Fibroblast of skin of right quadriceps (primary cell): ENCODE data around the gene SLC26A8.
"Not testable (repeated sequence)": the region's sequence is repeated elsewhere in the genome, so short reads cannot be mapped to it uniquely, and the experiment has no call there.

Source experiments
- DNase-seq: peaks from one replicate; pipeline ENCODE4 v3.0.0-alpha.2; 2013

Gene SLC26A8

DNA sequence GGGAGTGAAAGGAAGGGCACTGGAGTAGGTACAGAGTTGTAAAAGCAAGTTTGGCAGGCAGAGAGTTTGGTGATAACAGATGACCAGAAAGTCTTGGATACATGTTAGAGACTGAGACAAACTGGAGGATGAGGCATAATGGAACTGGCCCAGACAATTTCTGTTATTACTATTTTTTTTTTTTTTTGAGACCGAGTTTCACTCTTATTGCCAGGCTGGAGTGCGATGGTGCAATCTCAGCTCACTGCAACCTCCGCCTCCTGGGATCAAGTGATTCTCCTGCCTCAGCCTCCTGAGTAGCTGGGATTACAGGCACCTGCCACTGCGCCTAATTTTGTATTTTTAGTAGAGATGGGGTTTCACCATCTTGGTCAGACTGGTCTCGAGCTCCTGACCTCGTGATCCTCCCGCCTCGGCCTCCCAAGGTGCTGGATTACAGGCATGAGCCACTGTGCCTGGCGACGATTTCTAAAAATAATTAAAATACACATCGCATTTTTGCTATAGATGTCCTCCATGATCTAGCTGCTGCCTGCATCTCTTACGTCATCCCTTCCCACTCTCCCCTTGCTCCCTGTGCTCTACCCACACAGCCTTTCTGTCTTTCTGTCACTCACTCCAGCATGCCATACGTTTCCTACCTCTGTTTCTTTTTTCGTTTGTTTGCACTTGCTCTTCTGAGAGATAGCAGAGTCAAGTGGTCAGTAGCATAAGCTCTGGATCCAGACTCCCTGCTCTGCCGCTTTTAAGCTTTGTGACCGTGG is 26.7 kb upstream of the SLC26A8 start:
- no peak for DNase-seq

DNA sequence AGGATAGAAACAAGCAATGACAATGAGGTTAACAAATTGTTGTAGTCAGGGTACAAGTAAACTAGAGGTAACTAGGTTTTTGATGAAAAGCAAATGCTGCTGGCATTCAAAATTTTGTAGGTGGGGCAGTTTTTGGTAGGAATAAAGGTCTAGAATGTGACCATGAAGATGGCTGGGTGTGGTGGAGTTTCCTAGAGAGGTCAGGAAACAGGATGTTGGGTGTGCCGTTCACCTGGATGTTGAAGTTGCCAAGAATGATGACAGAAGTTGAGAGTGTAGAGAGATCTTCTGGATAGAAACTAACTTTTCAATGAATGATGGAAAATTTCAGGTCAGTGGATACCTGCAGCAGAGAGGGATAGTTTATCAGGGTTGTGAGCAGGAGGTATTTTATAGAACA is 25.9 kb upstream of the SLC26A8 start:
- DNase-seq, result no peak

DNA sequence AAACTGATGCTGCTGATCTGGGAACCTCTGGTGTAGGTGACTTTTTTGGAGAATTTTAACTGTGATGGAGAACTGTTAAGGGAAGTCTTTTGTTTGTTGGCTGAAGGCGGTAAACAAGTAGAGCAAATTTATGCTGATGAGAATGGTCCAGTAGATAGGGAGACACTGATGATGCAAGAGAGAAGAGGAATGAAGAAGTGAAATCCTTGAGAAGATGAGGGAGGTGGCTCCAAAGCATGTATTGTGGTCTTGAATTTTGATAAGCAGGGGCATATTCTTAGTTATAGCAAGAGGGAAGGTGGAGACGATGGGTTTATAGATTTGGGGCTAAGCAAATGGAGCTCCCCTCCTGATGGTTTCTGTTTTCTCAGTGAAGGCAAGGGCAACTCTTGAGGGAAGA is 25.1 kb upstream of the SLC26A8 start:
- no peak for DNase-seq

DNA sequence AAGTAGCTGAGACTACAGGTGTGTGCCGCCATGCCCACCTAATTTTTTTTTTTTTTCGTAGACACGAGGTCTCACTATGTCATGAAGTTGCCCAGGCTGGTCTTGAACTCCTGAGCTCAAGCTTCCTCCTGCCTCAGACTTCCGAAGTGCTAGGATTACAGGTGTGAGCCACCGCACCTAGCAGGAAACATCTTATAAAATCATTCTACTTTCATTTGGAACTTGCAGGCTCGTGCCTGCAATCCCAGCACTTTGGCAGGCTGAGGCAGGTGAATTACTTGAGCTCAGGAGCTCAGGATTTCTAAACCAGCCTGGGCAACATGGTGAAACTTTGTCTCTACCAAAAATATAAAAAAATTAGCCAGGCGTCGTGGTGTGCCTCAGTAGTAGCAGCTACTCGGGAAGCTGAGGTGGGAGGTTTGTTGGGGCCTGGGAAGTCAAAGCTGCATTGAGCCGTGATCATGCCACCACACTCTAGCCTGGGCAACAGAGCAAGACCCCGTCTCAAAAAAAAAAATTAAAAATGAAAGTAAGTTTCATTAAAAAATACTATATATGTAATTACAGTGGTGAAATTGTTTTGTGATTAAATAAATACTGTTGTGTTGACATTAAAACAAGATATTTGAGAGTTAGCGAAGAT is 18.3 kb upstream of the SLC26A8 start:
- DNase-seq, result no peak

DNA sequence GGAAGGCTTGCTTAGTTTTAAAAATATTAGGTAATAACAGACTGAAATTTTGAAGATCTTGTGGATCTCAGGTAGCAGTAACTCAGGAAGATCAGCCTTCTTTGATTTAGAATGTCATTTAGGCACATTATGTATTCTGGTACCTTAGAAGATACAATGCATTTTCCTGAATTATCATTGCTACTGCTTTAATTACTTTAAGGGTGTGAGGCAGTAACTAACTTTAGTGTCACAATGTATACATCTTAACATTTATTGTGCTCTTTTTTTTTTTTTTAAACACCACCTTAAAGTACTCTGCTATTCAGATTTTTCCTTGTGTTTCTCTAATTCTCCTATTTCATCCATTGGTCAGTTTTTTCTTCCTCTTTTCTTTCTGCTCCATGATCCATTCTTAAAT is 16.5 kb upstream of the SLC26A8 start:
- no peak for DNase-seq

DNA sequence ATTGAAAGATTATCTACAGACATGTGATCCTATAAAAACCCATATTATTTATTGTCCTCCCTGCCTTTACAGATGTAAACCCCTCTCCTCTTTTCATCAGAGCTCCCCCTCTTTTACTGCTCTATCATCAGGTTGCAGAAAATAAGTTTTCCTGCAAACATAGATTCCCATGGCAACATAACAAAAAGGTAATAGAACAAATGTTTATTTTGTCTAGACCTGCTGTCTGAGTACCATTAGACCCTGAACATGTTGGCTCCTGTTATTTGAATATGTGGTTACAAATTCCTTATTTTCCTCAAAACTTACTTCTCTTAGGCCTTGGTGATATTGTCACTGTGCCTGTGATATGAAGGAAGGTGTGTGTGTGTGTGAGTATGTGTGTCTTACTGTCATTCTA is 14.7 kb upstream of the SLC26A8 start:
- DNase-seq, result no peak

DNA sequence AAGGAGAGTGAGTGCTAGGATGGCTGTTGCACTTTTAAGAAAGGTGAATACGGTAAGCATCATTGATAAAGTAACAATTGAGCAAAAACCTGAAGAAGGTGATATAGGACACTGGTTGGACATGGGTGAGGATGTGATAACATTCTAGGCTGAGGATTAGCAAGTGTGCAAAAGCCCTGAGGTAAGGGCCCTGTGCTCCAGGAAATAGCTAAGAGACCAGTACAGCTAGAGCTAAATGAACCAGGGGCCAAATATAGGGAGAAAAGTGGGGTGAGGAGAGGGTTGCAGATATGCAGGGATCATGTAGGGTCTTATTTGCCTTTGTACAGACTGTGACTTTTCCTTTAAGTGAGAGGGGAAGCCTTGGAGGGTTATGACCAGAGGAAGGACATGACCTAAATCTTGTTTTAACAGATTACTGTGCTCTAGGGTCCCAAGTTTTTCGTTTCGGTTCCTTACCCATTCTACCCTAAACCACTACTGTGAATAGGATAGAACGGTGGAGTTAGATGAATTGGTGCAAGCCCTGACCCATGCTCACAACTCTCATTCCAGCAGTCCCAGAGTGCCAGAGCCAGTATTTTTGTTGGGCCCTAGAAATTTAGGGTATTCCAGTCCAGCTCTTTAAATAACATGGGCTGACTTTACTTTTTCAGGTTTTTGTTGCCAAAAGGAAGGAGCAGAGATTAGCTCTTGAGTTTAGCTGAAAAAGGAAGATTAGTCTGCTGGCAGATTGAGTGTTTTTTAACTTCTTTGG is 13.9 kb upstream of the SLC26A8 start:
- no peak for DNase-seq

DNA sequence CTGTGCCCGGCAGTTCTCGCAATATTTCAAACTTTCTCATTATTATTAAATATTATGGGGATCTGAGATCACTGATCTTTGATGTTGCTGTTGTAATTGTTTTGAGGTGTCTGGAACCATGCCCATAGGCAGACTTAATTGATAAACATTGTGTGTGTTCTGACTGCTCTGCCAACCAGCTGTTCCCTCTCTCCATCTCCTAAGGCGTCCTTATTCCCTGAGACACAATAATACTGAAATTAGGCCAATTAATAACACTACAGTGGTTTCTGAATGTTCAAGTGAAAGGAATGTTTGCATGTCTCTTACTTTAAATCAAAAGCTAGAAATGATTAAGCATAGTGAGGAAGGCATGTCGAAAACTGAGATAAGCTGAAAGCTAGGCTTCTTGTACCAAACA is 10.8 kb upstream of the SLC26A8 start:
- DNase-seq, result no peak

DNA sequence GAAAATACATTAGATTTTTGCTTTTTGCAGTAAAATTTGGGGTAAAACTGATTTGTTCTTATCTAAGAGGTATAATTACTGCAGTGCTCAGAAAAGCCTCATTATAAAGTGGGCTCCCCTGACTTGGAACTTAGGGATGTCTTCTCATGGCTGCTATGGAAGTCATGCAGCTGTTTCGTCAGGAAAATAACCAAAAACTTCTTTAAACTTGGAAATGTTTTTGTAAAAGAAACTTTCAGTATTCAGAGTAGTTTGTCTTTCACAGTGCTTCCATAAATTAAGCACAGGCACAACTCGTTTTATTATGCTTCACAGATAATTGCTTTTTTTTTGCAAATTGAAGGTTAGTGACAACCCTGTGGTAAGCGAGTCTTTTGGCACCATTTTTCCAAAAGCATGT is 10.0 kb upstream of the SLC26A8 start:
- no peak for DNase-seq

DNA sequence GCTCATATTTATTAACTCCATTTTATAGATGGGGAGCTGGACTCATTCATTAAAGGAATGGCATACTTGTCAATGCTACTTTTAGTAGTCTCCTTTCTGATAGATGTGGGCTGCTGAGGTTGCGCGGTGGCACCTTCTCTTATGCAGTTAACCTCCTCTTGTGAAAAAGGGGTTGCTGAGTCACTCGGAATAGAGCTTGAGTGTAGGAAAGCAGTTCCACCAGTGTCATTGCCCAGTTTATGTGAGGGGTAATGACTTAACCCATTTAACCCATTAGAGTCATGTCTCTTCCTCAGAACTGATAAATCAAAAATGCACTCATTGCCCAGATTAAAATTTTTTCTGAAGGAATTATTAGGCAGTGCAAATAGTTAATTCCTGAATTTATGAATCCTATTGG is 9.5 kb upstream of the SLC26A8 start:
- no peak for DNase-seq

DNA sequence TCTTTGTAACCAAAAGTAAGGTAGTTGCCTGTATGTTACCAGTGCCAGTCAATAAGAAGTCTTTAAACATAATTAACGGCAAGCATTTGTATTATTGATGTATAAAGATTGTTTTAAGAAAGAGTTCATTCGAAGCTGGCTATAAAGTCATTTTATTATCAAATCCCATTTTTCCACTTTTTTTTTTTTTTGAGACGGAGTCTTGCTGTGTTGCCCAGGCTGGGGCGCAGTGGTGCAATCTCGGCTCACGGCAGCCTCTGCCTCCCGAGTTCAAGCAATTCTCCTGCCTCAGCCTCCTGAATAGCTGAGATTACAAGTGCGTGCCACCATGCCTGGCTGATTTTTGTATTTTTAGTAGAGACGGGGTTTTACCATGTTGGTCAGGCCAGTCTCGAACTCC is 8.7 kb upstream of the SLC26A8 start:
- not testable (repeated sequence) for DNase-seq

DNA sequence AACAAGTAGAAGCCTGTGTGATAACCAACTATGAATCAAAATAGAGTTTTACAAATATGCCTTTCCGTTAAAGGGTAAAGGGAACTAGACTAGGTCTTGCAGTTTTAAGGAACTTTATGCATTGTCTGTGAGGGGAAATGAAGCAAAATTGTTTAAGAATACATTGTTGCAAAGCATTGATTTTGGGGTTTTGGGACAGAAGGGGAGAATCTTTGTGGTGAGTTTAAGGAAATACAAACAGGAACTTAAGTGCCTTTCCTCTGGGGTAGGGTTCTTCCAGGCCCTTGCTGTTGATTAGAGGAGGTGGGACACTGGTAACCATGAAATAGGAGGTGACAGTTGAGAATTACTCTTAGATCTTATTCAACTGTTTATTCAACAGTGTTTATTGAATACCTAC is 7.8 kb upstream of the SLC26A8 start:
- DNase-seq, result no peak

DNA sequence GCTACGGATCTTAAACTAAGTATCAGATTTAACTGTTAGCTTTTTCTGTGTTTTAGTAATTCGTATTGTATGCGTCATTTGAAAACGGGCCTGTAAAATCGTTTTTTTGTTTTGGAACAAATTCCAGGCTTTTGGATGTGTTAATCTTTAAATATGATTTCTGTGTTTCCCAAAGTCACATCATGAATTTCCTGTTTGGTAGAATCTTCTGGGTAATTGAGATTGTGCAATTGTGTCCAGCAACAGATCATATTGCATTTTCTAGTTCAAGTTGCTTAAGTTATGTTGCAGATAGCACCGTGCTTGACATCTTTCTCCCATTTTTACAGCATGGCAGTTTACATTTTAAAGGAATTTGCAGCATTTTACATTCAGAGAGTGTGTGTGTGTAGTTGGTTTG is 5.0 kb upstream of the SLC26A8 start:
- peak; percentile 70 for DNase-seq

DNA sequence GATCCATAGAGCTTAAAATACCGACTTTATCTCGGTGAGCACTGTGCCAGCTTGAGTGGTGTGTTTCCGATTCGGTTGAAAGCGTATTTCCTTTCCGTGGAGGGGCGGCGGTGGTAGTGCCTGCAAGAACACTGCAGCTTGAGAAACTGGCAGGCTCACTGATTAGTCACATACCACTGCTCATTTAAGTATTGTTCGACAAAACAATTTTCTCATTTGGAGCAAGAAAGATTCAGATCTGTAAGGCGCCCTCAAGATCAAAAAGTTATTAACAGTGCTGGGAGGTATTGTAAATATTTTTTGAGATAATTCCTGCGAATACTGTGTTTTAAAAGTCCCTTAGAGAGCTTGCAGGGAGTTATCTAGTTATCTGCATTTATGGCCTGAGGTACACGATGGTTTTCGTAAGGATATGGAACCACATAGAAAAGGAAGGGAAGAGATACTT is 4.5 kb upstream of the SLC26A8 start:
- DNase-seq, result peak; percentile 61

DNA sequence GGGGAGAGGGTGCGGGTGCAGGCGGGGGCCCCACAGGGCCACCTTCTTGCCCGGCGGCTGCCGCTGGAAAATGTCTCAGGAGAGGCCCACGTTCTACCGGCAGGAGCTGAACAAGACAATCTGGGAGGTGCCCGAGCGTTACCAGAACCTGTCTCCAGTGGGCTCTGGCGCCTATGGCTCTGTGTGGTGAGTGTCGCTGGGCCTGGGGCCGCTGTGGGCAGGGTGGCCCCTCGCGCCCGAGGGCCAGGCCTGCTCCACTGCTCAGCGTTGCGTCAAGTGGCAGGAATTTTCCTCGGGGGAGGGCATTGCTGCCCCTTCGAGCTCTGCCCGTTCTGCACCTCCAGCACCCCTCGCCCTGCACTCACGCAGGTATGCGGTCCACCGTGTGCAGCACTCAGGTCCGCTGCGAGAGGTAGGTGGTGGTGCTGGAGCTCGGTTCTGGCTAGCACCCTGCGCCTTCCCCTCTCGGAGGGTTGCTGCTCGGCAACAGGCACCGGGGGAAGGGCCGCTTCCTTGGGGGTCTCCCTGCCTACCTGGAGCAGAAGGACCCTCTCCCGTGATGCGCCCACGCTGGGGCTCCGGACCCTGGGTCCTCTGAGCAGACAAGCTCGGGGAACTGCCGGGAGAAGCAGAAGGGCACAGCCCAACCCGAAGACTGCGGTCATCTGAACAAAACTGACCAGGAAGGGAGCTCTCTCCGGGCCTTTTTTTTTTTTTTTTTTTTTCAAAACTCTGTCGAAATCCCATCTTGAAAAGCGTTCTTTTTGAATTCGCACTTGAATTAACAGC is 3.8 kb upstream of the SLC26A8 start:
- peak; percentile 11 for DNase-seq

DNA sequence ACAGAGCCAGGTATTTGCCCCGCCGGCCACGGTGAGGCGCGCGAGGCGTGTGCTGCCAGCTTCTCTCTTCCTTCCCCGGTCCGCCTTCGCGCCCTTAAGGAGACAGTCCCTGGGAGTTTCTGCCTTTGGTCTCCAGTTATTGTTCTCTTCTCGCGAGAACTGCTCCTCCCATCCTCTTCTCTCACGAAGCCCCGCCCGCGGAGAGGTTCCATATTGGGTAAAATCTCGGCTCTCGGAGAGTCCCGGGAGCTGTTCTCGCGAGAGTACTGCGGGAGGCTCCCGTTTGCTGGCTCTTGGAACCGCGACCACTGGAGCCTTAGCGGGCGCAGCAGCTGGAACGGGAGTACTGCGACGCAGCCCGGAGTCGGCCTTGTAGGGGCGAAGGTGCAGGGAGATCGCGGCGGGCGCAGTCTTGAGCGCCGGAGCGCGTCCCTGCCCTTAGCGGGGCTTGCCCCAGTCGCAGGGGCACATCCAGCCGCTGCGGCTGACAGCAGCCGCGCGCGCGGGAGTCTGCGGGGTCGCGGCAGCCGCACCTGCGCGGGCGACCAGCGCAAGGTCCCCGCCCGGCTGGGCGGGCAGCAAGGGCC is 3.2 kb upstream of the SLC26A8 start, which contains the start of gene MAPK14:
MAPK14 (plus strand) TSS at position 308 of the 587 bp plus-strand sequence. CDS start 350 bp downstream, outside the sequence.
- peak; percentile 100 for DNase-seq

DNA sequence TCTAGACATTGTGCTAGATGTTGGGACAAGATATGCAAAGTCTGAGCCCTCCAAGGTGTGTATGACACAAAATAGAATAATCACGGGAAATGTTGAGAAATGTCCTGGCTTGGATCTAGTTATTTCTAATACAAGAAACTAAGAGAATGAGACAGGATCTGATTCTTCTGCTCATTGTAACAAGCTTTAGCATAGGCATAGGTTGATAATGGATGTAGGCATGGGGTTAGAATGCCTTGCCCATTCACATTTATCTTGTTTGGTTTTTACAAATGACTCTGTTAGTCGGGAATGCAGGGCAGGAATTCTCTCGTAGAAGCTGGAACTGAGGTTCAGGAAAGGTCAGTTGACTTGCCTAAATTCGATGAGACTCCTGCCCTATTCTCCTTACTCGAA is 1.5 kb upstream of the SLC26A8 start:
- DNase-seq, result peak; percentile 21

DNA sequence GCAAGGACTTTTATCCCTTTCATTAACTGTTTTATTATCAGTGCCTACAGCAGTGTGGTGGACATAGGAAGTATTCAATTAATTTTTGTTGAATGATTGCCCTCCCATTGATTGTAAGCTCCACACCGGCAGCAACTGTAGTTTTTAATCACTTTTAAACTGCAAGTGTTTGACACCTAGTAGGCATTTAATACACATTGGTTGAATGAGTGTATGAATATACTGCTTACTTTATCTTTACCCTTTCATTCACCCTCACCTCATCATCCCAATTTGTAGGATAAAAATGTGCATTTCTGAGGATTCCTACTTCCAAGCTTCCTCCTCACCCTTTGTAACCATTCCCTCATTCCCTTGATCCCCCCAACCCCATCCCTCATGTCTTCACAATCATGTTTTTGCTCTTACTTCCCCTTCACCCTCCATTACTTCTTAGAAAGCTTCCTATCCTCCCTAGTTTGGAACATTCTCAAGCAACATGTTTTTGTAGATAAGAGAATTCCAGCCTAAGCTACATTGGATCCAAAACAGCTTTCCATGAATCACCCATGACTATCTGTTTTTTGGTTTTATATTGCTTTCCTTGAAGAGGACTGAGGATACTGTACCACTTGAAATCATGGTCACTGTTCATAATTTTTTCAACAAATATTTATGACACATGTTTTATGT is 955 bp upstream of the SLC26A8 start:
- no peak for DNase-seq

DNA sequence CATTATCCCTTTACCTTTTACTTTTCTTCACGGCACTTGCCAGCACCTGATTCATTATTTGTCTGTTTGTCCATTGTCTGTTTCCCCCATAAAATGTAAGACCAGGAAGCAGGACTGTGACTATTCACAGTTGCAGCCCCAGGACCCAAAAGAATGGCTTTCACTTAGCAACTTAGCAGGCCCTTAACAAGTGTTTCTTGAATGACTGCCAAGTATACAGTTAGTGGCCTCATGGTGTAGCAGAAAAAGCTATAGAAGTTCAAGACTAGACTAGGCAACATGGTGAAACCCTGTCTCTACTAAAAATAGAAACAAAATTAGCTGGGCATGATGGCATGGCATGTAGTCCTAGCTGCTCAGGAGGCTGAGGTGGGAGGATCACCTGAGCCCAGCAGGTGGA is 4.3 kb downstream of the SLC26A8 start:
- no peak for DNase-seq

DNA sequence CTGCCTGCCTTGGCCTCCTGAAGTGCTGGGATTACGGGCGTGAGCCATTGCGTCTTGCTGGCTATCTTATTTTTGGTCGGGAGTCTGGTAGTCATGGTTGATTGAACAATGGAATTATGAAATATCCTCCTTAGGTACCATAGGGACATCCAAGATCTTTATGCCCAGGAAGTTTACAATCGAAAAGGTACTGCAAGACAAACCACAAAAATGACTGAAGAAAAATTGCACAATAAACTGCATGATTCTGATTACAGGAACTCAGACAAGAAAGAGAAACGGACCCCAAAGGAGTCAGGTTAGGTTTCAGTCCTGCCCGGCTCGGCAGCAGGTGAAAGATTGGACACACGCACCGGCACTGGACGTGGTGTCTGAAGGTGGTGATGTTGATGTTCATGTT is 5.3 kb downstream of the SLC26A8 start:
- no peak for DNase-seq

DNA sequence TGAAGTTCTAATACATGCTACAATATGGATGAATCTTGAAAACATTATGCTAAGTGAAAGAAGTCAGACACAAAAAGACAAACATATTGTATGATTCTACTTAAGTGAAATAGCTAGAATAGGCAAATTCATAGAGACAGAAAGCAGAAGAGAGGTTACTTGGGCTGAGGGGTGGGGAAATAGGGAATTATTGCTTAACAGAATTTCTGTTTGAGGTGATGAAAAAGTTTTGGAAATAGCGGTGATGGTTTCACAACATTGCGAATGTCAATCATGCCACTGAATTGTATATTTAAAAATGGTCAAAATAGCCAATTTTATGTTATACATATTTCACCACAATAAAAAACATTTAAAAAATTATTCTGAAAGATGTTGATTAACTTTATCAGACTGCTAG is 6.1 kb downstream of the SLC26A8 start:
- no peak for DNase-seq

DNA sequence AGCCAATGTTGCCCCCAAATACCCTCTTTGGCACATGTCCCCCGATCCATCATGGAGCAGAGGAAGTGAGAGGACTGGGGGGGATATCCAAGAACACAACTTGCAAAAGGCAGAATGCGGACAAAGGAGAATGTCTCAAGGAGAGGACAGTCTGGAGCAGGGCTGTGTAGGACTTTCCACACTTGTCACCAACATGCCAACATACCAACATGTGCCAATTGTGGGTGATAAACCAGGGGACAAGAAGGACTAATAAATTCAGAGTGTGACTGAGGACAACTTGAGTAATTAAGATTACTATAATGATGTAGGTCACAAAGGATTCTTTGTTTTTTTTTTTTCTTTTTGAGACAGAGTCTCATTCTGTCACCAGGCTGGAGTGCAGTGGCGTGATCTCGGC is 8.8 kb downstream of the SLC26A8 start:
- DNase-seq, result no peak
